ENCODE data around the gene CEP55. TPM values are rescaled to one million over a fixed set of nuclear protein-coding genes. Genes with fewer than 3 reads are reported as not detected.

Gene CEP55
- total and polyA plus RNA-seq, 2 of the 8 experiments (the other 6 are each of a cell fraction or from before 2014, with no cell fraction given), result 7.0 to 19.6 TPM

- Histone ChIP-seq H4K8ac (ENCODE audit: extremely low read depth, insufficient read depth, low read length) (no peak overlapping the region), H2BK120ac (replicated peaks; ENCODE audit: low read depth, low read length) (no peak overlapping the region), H4K20me1 (replicated peaks in 1 of 2; ENCODE audit: control insufficient read depth in 1 of 2, insufficient read depth in 2 of 2, low read length in 2 of 2) (no peaks in the 10 kb centered on the region), H4K5ac (ENCODE audit: insufficient read length, low read depth, low read length) (no peak overlapping the region), H3K4ac (replicated peaks; ENCODE audit: insufficient read length, low read depth, low read length) (no peak overlapping the region), H2AFZ (ENCODE audit: low read length) (no peak overlapping the region), H3K36me3 (ENCODE audit: control insufficient read depth in 2 of 4, insufficient read depth in 4 of 4, low read length in 3 of 4) (peaks cover 0 to 26% (median 15%) of the 10 kb centered on the region in 4 experiments; a peak in 5 of 8 replicates), H3K9ac (replicated peaks in 1 of 4; ENCODE audit: extremely low read depth in 1 of 4, low read depth in 3 of 4, low read length in 3 of 4) (no peak overlapping the region), H2BK15ac (ENCODE audit: low read length) (no peak overlapping the region), H2AK5ac (ENCODE audit: low read depth, low read length) (no peak overlapping the region), H3K56ac (replicated peaks; ENCODE audit: insufficient read length, low read depth, low read length) (no peak overlapping the region), H3K27me3 (replicated peaks in 1 of 4; ENCODE audit: control insufficient read depth in 3 of 4, extremely low read depth in 1 of 4, insufficient read depth in 3 of 4, low read length in 3 of 4) (no peaks in the 10 kb centered on the region), H3K79me1 (ENCODE audit: low read depth, low read length) (no peaks in the 10 kb centered on the region), H3K23ac (ENCODE audit: insufficient read length) (no peak overlapping the region), H3K14ac (ENCODE audit: insufficient read length) (no peak overlapping the region), H3K4me3 (ENCODE audit: extremely low read depth in 1 of 4, insufficient read depth in 2 of 4, low read depth in 3 of 4, low read length in 4 of 4) (no peak overlapping the region), H3K18ac (ENCODE audit: extremely low read depth, low read length) (no peak overlapping the region), H3K79me2 (ENCODE audit: control insufficient read depth in 1 of 2, insufficient read depth in 2 of 2, low read length in 2 of 2) (peaks cover 0 to 14% of the 10 kb centered on the region in 2 experiments; a peak in 1 of 4 replicates), H3K23me2 (ENCODE audit: low read depth, low read length) (peaks cover 4% of the 10 kb centered on the region; the same call in 1 of the 2 replicates), H4K91ac (replicated peaks; ENCODE audit: insufficient read length, low read length) (no peak overlapping the region), H3K4me1 (replicated peaks in 1 of 4; ENCODE audit: control insufficient read depth in 3 of 4, insufficient read depth in 4 of 4, low read length in 3 of 4) (no peaks in the 10 kb centered on the region), H2BK5ac (ENCODE audit: low read depth, low read length) (no peak overlapping the region), H2BK20ac (ENCODE audit: low read length) (no peak overlapping the region), H2BK12ac (ENCODE audit: low read depth, low read length) (no peak overlapping the region), H3K4me2 (ENCODE audit: insufficient read depth in 1 of 2, low read depth in 2 of 2, low read length in 2 of 2) (no peak overlapping the region), H3K9me3 (ENCODE audit: insufficient read depth in 2 of 2, low read depth in 1 of 2, low read length in 1 of 2) (no peaks in the 10 kb centered on the region), H3K27ac (ENCODE audit: low read depth, low read length) (no peak overlapping the region)
- DNase-seq (ENCODE audit: low read depth in 1 of 2, low spot score in 2 of 2) (no peak), FAIRE-seq (no peak)
- CTCF ChIA-PET (ENCODE audit: partially characterized antibody), result interaction anchor here (2.4 to 4.8 kb wide), 4 partner anchors 10 to 144 kb away, joined by 15 to 30 read pairs (median 22); partner anchors contain the start of gene MYOF
- TF ChIP-seq CBX8 (IDR thresholded peaks at IDR 0.05; ENCODE audit: borderline replicate concordance, low read depth, low read length) (no peak), TAF7 (optimal IDR thresholded peaks at IDR 0.05; ENCODE audit: borderline replicate concordance, low read depth, low read length) (no peak), ZNF274 (IDR thresholded peaks at IDR 0.05; ENCODE audit: borderline replicate concordance, extremely low read depth, low read length) (no peak), KDM5A (IDR thresholded peaks at IDR 0.05; ENCODE audit: low read length) (no peak), GABPA (IDR thresholded peaks at IDR 0.05; ENCODE audit: borderline replicate concordance, insufficient read depth, low read length) (no peak), POLR2A (IDR thresholded peaks at IDR 0.05; ENCODE audit: control extremely low read depth in 1 of 2, low read depth in 2 of 2, low read length in 2 of 2) (no peak), TCF12 (IDR thresholded peaks at IDR 0.05; ENCODE audit: low read depth, low read length) (no peak), FOSL1 (IDR thresholded peaks at IDR 0.05; ENCODE audit: insufficient read depth, low read depth, low read length) (no peak), SRF (IDR thresholded peaks at IDR 0.05; ENCODE audit: low read depth, low read length) (no peak), ATF3 (IDR thresholded peaks at IDR 0.05; ENCODE audit: insufficient read depth, low read depth, low read length) (no peak)
- POLR2A ChIA-PET (ENCODE audit: partially characterized antibody), result no interaction called here
Observed at GRCh38 chr10:93501650-93502049, 5.2 kb downstream of the CEP55 start.

All from H1 (cell line).